OCI-LY3 (cell line): Measurements from ENCODE around the gene IPMK.

Experiments
- EZH2phosphoT487 ChIP-seq: fragments of 200-600 bp; shearing (Covaris generic); IDR thresholded peaks from 2 replicates; pipeline ENCODE4 v1.6.1; 2018; ENCODE audit warnings: antibody characterized with exemption, mixed run types, low read depth
- TF ChIP-seq, protein P1 (sequence below): fragments of 200-600, 300-600 bp; sonication (generic); IDR thresholded peaks from 2 replicates; pipeline ENCODE4 v1.5.1; 2014; ENCODE audit warnings: antibody characterized with exemption, low read length, low read depth

DNA sequence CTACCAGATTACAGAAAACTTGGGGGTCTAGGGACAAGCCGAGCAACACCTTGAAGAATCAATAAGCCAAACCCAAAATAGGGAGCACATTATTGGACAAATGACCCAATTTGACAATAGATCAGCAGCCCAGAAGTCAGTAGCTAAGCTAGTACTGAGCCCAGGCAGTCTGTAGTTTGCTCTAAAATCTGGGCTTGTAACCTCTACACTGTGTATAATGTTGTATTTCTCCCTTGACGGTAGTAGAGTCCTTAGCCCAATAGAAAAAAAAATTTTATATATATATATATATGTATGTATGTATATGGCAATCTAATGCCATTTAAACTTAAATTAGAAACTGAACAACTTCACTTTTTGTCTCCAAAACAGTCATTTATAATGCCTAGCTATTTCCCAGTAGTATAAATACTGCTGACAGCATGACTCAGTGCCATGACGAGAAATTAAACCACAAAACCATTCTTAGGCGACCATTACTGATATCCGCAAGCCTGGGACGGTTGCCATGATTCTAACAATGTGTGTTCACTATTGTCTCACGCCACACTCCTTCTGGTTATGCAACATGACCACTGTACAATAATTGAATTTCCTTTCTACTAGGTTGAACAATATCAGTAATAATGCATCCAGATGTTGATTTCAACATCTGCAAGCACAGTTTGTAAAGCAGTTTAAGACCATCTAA, 110.5 kb downstream of the IPMK start:
- TF ChIP-seq, protein P1, sequence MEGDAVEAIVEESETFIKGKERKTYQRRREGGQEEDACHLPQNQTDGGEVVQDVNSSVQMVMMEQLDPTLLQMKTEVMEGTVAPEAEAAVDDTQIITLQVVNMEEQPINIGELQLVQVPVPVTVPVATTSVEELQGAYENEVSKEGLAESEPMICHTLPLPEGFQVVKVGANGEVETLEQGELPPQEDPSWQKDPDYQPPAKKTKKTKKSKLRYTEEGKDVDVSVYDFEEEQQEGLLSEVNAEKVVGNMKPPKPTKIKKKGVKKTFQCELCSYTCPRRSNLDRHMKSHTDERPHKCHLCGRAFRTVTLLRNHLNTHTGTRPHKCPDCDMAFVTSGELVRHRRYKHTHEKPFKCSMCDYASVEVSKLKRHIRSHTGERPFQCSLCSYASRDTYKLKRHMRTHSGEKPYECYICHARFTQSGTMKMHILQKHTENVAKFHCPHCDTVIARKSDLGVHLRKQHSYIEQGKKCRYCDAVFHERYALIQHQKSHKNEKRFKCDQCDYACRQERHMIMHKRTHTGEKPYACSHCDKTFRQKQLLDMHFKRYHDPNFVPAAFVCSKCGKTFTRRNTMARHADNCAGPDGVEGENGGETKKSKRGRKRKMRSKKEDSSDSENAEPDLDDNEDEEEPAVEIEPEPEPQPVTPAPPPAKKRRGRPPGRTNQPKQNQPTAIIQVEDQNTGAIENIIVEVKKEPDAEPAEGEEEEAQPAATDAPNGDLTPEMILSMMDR = no peak
- no peak for TF ChIP-seq EZH2phosphoT487
